Esophagus squamous epithelium (tissue), 4 donors: ENCODE data around the gene KIAA0513.

Experiments
- CTCF ChIP-seq, 6 experiments: fragments of 450-650 bp in 4 of 6; fragments of 200-600 bp in 2 of 6; sonication (generic) in 2 of 6; IDR thresholded peaks; one replicate each; pipeline ENCODE4 v1.5.1; 2016 to 2019; ENCODE audit warnings: antibody characterized with exemption in 6 of 6, mild to moderate bottlenecking in 4 of 6, moderate library complexity in 4 of 6
- POLR2A ChIP-seq, 4 donors: fragments of 450-650 bp; IDR thresholded peaks; one replicate each; pipeline ENCODE4 v1.6.1; 2017; ENCODE audit warnings: antibody characterized with exemption in 4 of 4, mild to moderate bottlenecking in 4 of 4, moderate library complexity in 3 of 4

GRCh38 chr16:85027349-85027957, at the start of gene KIAA0513:
- TF ChIP-seq CTCF (IDR thresholded peaks at IDR 0.05) (peak in 2 of 6 experiments; percentile 15 to 58), POLR2A (IDR thresholded peaks at IDR 0.05) (peak in 3 of 4 donors; percentile 93 to 98 (median 93))
